Measurements from ENCODE around the gene DLG1. TPM values are rescaled to one million over a fixed set of nuclear protein-coding genes. Genes with fewer than 3 reads are reported as not detected.
A peak's percentile ranks its signal among the peaks of the same experiment; 100 is the strongest.

DLG1 gene
- polyA plus RNA-seq, 1 experiment: 58.9 TPM

DNA sequence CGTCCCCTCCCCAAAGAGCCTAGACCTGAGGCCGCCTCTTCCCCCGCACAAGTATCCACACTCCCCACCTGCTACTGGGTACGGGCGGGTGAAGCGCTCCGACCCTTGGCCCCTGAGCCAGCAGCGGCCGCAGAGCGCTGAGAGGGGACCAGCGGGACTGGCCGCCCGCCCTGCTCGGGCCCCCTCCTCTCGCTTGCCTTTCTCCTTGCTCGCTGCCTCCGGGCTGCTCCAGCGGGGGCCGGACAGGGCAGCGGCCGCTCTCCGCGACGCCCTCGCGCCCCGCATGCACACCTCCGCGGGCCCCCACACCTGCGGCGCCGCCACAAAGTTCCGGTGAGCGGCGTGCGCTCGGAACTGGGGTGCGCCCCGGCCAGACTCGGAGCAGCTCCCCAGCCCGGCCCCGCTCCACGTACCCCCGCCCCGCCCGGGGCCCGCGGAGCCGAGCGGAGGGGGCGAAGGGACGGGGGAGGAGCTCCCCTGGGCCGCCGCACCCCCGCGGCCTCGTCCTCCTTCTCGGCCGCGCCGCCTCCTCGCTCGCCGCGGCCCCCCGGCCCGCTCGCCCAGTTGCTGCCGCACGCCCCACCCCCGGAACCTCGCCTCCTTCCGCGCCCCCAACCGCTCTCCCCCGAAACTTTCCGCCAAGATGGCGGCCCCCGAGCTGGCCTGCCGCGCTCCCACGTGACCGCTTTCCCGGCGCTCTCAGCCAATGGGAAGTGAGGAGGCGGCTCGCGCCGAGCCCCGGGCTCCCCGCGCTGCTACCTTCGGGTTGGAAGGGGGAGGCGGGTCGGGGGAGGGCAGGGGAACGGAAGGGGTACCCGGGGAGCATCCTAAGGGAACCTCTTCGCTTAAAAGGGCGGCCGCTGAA lies 704 bp downstream of the DLG1 start:
- POLR2A ChIA-PET: interaction anchor here (0.6 to 1.6 kb wide), 9 partner anchors 8 to 211 kb away, joined by 3 to 14 read pairs (median 4); no protein-coding TSS in a partner anchor
- CTCF ChIA-PET: interaction anchor here (0.6 to 0.7 kb wide), 3 partner anchors 14 to 123 kb away, joined by 3 to 8 read pairs (median 3); no protein-coding TSS in a partner anchor
- peak; percentile 73 for DNase-seq (ENCODE audit: low read depth, low spot score)
- Histone ChIP-seq H3K4me3 (ENCODE audit: low read depth, low read length) (peak overlapping the region; percentile 96), H3K9me3 (ENCODE audit: control insufficient read depth, insufficient read depth, low read length) (no peaks in the 10 kb centered on the region), H3K27me3 (ENCODE audit: control insufficient read depth, insufficient read depth, low read length) (no peaks in the 10 kb centered on the region), H3K27ac (ENCODE audit: low read depth, low read length) (peak overlapping the region; percentile 86)
- no peak for TF ChIP-seq CTCF (IDR thresholded peaks at IDR 0.05; ENCODE audit: low read depth, low read length)

DNA sequence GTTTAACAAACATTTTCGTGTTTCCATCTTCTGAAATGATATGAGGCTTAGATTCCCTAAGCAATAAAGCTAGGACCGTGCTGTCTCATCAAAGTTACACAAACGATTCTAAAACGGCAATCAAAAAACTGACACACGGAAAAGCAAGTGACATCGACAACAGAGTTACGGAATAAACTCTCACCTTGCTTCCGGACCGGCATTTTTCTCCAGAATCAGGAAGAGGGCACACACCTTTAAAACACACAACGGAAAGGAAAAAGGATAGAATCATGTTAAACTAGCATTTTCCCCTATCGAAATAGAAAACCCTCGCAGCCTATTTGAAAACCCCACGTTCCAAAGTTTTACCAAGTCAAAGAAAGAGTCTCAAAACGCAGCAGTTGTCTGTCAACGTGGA lies 1.4 kb downstream of the DLG1 start:
- Histone ChIP-seq H3K4me3 (ENCODE audit: low read depth, low read length) (peak overlapping the region; percentile 96), H3K9me3 (ENCODE audit: control insufficient read depth, insufficient read depth, low read length) (no peaks in the 10 kb centered on the region), H3K27ac (ENCODE audit: low read depth, low read length) (peak overlapping the region; percentile 39), H3K27me3 (ENCODE audit: control insufficient read depth, insufficient read depth, low read length) (no peaks in the 10 kb centered on the region)
- no peak for TF ChIP-seq CTCF (IDR thresholded peaks at IDR 0.05; ENCODE audit: low read depth, low read length)
- ChIA-PET CTCF (no interaction called here), POLR2A (interaction anchor here (1.3 to 1.6 kb wide), 2 partner anchors 12 to 170 kb away, joined by 7 to 14 read pairs; no protein-coding TSS in a partner anchor)
- no peak for DNase-seq (ENCODE audit: low read depth, low spot score)

GRCh38 chr3:197296545-197296944 lies 1.9 kb downstream of the DLG1 start:
- POLR2A ChIA-PET: no interaction called here

GRCh38 chr3:197295871-197296270 lies 2.5 kb downstream of the DLG1 start:
- Histone ChIP-seq H3K27ac (ENCODE audit: low read depth, low read length) (no peak overlapping the region), H3K9me3 (ENCODE audit: control insufficient read depth, insufficient read depth, low read length) (no peaks in the 10 kb centered on the region), H3K27me3 (ENCODE audit: control insufficient read depth, insufficient read depth, low read length) (no peaks in the 10 kb centered on the region), H3K4me3 (ENCODE audit: low read depth, low read length) (peak overlapping the region; percentile 14)
- CTCF ChIA-PET: interaction anchor here (1.4 kb wide), 1 partner anchor 39 kb away, joined by 9 read pairs; no protein-coding TSS in a partner anchor
- TF ChIP-seq CTCF (IDR thresholded peaks at IDR 0.05; ENCODE audit: low read depth, low read length): no peak
- DNase-seq (ENCODE audit: low read depth, low spot score): no peak
- POLR2A ChIA-PET: no interaction called here

More at GRCh38 chr3:197296545-197296944, 1.9 kb downstream of the DLG1 start:
- Histone ChIP-seq H3K9me3 (ENCODE audit: control insufficient read depth, insufficient read depth, low read length) (no peaks in the 10 kb centered on the region), H3K27ac (ENCODE audit: low read depth, low read length) (no peak overlapping the region), H3K4me3 (ENCODE audit: low read depth, low read length) (peak overlapping the region; percentile 96), H3K27me3 (ENCODE audit: control insufficient read depth, insufficient read depth, low read length) (no peaks in the 10 kb centered on the region)
- no peak for TF ChIP-seq CTCF (IDR thresholded peaks at IDR 0.05; ENCODE audit: low read depth, low read length)
- no peak for DNase-seq (ENCODE audit: low read depth, low spot score)
- CTCF ChIA-PET: interaction anchor here (1.4 kb wide), 1 partner anchor 39 kb away, joined by 9 read pairs; no protein-coding TSS in a partner anchor

All from AG04450 (cell line).